HepG2 (cell line): ENCODE data around the gene CDHR5. TPM values are rescaled to one million over a fixed set of nuclear protein-coding genes. Genes with fewer than 3 reads are reported as not detected.

Experiments
- AFF4 ChIP-seq: sonication (generic); formaldehyde crosslinking; IDR thresholded peaks from 2 replicates; pipeline ENCODE4 v1.4.0; 2020; ENCODE audit warnings: missing genetic modification reagents
- BRCA1 ChIP-seq: sonication (generic); formaldehyde crosslinking; IDR thresholded peaks from 2 replicates; pipeline ENCODE4 v1.4.0; 2020; ENCODE audit warnings: missing genetic modification reagents
- GLI4 ChIP-seq: sonication (generic); formaldehyde crosslinking; IDR thresholded peaks from 2 replicates; pipeline ENCODE4 v1.5.1; 2020; ENCODE audit warnings: missing genetic modification reagents, mild to moderate bottlenecking, moderate library complexity, borderline replicate concordance
- KIAA2018 ChIP-seq: sonication (generic); formaldehyde crosslinking; IDR thresholded peaks from 2 replicates; pipeline ENCODE4 v1.5.0; 2020; ENCODE audit warnings: mild to moderate bottlenecking, missing genetic modification reagents, borderline replicate concordance
- MEIS2 ChIP-seq: sonication (generic); formaldehyde crosslinking; IDR thresholded peaks from 2 replicates; pipeline ENCODE4 v1.9.0; 2021; ENCODE audit warnings: mild to moderate bottlenecking, missing genetic modification reagents
- MZF1 ChIP-seq: sonication (generic); formaldehyde crosslinking; IDR thresholded peaks from 2 replicates; pipeline ENCODE4 v1.8.1; 2023; ENCODE audit warnings: mild to moderate bottlenecking, missing genetic modification reagents, borderline replicate concordance
- PHF20 ChIP-seq: sonication (generic); formaldehyde crosslinking; IDR thresholded peaks from 2 replicates; pipeline ENCODE4 v1.5.0; 2020; ENCODE audit warnings: mild to moderate bottlenecking, missing genetic modification reagents
- RARG ChIP-seq: sonication (generic); formaldehyde crosslinking; IDR thresholded peaks from 2 replicates; pipeline ENCODE4 v1.4.0; 2020; ENCODE audit warnings: low read depth, mild to moderate bottlenecking, missing genetic modification reagents
- ZNF12 ChIP-seq: sonication (generic); formaldehyde crosslinking; IDR thresholded peaks from 2 replicates; pipeline ENCODE4 v1.5.0; 2020; ENCODE audit warnings: missing genetic modification reagents
- ZNF724P ChIP-seq: sonication (generic); formaldehyde crosslinking; IDR thresholded peaks from 2 replicates; pipeline ENCODE4 v1.8.0; 2022; ENCODE audit warnings: missing genetic modification reagents, borderline replicate concordance
- polyA plus RNA-seq, 8 experiments: library from polyadenylated mRNA; depleted of rRNA in 3 of 8; stranded (reverse) in 7 of 8; unstranded in 1 of 8; fragments of >200 nt; fragmentation: Illumina TruSeq in 4 of 8; extraction: Trizol in 4 of 8; gene quantifications; 2 replicates each; pipeline versions ENCODE4 v1.2.1 to v1.2.3, GENCODE V29; 2011 to 2016; ENCODE audit warnings: low read depth in 4 of 8, missing spikeins in 1 of 8, mixed read lengths in 1 of 8; ENCODE audit not compliant: insufficient read depth in 1 of 8
- total RNA-seq, 5 experiments: library from RNA; depleted of rRNA; stranded (reverse); fragments of >200 nt; fragmentation: Illumina TruSeq; extraction: Trizol; gene quantifications; 2 replicates each; pipeline ENCODE4 v1.2.3, GENCODE V29; 2016; ENCODE audit warnings: low read depth in 1 of 5
- TF ChIP-seq, protein P1 (sequence below): sonication (generic); formaldehyde crosslinking; IDR thresholded peaks from 2 replicates; pipeline ENCODE4 v1.4.0; 2020; ENCODE audit warnings: missing genetic modification reagents, mild to moderate bottlenecking, borderline replicate concordance

Gene CDHR5
- total and polyA plus RNA-seq, 2 of the 13 experiments (the other 11 are each of a cell fraction or from before 2014, with no cell fraction given), result 0.46 to 0.71 TPM

GRCh38 chr11:579830-580601 lies 44.7 kb downstream of the CDHR5 start (continued):
- TF ChIP-seq KIAA2018 (CRISPR knock-in tag) (no peak), ZNF724P (no peak), BRCA1 (CRISPR knock-in tag) (no peak), AFF4 (no peak), ZNF12 (CRISPR knock-in tag) (no peak), GLI4 (CRISPR knock-in tag) (no peak), MZF1 (CRISPR knock-in tag) (no peak), MEIS2 (CRISPR knock-in tag) (no peak), RARG (CRISPR knock-in tag) (no peak), PHF20 (no peak)
- TF ChIP-seq, protein P1, sequence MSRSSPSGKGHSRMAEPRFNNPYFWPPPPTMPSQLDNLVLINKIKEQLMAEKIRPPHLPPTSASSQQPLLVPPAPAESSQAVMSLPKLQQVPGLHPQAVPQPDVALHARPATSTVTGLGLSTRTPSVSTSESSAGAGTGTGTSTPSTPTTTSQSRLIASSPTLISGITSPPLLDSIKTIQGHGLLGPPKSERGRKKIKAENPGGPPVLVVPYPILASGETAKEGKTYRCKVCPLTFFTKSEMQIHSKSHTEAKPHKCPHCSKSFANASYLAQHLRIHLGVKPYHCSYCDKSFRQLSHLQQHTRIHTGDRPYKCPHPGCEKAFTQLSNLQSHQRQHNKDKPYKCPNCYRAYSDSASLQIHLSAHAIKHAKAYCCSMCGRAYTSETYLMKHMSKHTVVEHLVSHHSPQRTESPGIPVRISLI (CRISPR knock-in tag), result no peak
